CD8-positive, alpha-beta memory T cell (primary cell): ENCODE measurements around the gene SLC25A1. TPM values are rescaled to one million over a fixed set of nuclear protein-coding genes. Genes with fewer than 3 reads are reported as not detected.

Experiments
- CTCF ChIA-PET: fragments of 350-600 bp; sonication (Branson Sonifier 250); formaldehyde crosslinking; loops from one replicate; lab custom pipeline; 2021; ENCODE audit warnings: antibody characterized with exemption; lab: Charles Lee
- POLR2A ChIA-PET: fragments of 350-600 bp; sonication (Branson Sonifier 250); formaldehyde crosslinking; loops from one replicate; lab custom pipeline; 2021; ENCODE audit warnings: antibody characterized with exemption; lab: Charles Lee
- DNase-seq, 5 donors: peaks; one replicate each; pipeline versions ENCODE4 v3.0.0 to v3.0.0-alpha.2; 2020 to 2022; ENCODE audit warnings: mixed read lengths in 1 of 5
- H3K27ac ChIP-seq: one replicate; pipeline ENCODE4 v1.7.0; 2013; ENCODE audit warnings: low read depth, mild to moderate bottlenecking, low read length, moderate library complexity
- H3K27me3 ChIP-seq: 2 replicates; pipeline ENCODE4 v1.7.0; 2013; ENCODE audit warnings: low read length, mild to moderate bottlenecking; ENCODE audit not compliant: insufficient read depth, poor library complexity, severe bottlenecking
- H3K36me3 ChIP-seq: 2 replicates; pipeline ENCODE4 v1.7.0; 2013; ENCODE audit warnings: mild to moderate bottlenecking, low read length, moderate library complexity; ENCODE audit not compliant: insufficient read depth
- H3K4me1 ChIP-seq: 2 replicates; pipeline ENCODE4 v1.7.0; 2013; ENCODE audit warnings: mild to moderate bottlenecking, low read length, moderate library complexity; ENCODE audit not compliant: insufficient read depth
- H3K4me3 ChIP-seq: 2 replicates; pipeline ENCODE4 v1.7.0; 2013; ENCODE audit warnings: mild to moderate bottlenecking, low read length
- H3K9me3 ChIP-seq: 2 replicates; pipeline ENCODE4 v1.7.0; 2013; ENCODE audit warnings: mild to moderate bottlenecking, low read length
- H3K27ac Mint-ChIP-seq, 8 donors: one replicate each; pipeline ENCODE4 v1.8.0; 2020 to 2021; ENCODE audit warnings: mixed read lengths in 8 of 8, mild to moderate bottlenecking in 6 of 8, inconsistent platforms in 3 of 8, moderate library complexity in 3 of 8
- H3K27me3 Mint-ChIP-seq, 2 donors: one replicate each; pipeline ENCODE4 v1.8.0; 2020 to 2021; ENCODE audit warnings: mixed read lengths in 2 of 2, mild to moderate bottlenecking in 1 of 2, moderate library complexity in 1 of 2
- H3K36me3 Mint-ChIP-seq, 3 donors: one replicate each; pipeline ENCODE4 v1.8.0; 2020 to 2021; ENCODE audit warnings: mixed read lengths in 3 of 3, inconsistent platforms in 1 of 3, mild to moderate bottlenecking in 1 of 3
- H3K4me1 Mint-ChIP-seq, 3 donors: one replicate each; pipeline ENCODE4 v1.8.0; 2020 to 2021; ENCODE audit warnings: mixed read lengths in 3 of 3, inconsistent platforms in 1 of 3, mild to moderate bottlenecking in 1 of 3
- H3K4me3 Mint-ChIP-seq, 7 donors: one replicate each; pipeline ENCODE4 v1.8.0; 2020 to 2021; ENCODE audit warnings: mixed read lengths in 7 of 7, mild to moderate bottlenecking in 6 of 7, moderate library complexity in 4 of 7, inconsistent platforms in 2 of 7
- H3K9me3 Mint-ChIP-seq, 5 donors: one replicate each; pipeline ENCODE4 v1.8.0; 2020 to 2022; ENCODE audit warnings: mixed read lengths in 5 of 5, mild to moderate bottlenecking in 3 of 5, moderate library complexity in 2 of 5, inconsistent platforms in 1 of 5
- polyA plus RNA-seq: library from polyadenylated mRNA; unstranded; fragments of 300-500 nt; fragmentation: Illumina TruSeq; gene quantifications from one replicate; pipeline ENCODE4 v1.2.3, GENCODE V29; 2021
- total RNA-seq, 2 experiments: library from RNA; stranded (reverse); gene quantifications; one replicate each; pipeline ENCODE4 v1.2.3, GENCODE V29; 2021

Gene SLC25A1
- total and polyA plus RNA-seq, 3 experiments from 2014 or later = 42.4 to 69.9 (median 44.7) TPM

DNA sequence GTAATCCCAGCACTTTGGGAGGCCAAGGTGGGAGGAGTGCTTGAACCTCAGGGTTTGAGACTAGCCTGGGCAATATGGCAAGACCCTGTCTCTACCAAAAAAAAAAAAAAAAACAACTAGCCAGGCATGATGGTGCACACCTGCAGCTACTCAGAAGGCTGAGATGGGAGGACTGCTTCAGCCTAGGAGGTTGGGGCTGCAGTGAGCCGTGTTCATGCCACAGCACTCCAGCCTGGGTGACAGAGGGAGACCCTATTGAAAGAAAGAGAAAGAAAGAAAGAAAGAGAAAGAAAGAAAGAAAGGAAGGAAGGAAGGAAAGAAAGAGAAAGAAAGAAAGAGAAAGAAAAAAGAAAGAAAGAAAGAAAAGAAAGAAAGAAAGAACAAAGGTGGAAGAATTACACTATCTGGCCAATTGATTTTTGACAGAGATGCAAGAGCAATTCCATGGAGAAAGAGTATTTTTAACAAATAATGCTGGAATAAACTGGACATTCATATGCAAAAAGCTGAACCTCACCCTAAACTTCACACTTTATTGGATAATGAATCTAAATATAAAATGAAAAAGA lies 33.9 kb upstream of the SLC25A1 start:
- Mint-ChIP-seq H3K4me3 (no peak overlapping the region), H3K4me1 (peaks cover 0 to 4% (median 0%) of the 10 kb centered on the region in 3 donors), H3K9me3 (no peaks in the 10 kb centered on the region), H3K27ac (no peak overlapping the region), H3K36me3 (peaks cover 0 to 2% (median 0%) of the 10 kb centered on the region in 3 donors), H3K27me3 (peaks cover 14 to 30% of the 10 kb centered on the region in 2 donors)
- Histone ChIP-seq H3K9me3 (no peaks in the 10 kb centered on the region), H3K27ac (no peak overlapping the region), H3K4me1 (no peaks in the 10 kb centered on the region), H3K4me3 (no peak overlapping the region), H3K36me3 (no peaks in the 10 kb centered on the region), H3K27me3 (no peaks in the 10 kb centered on the region)
- POLR2A ChIA-PET = no interaction called here
- CTCF ChIA-PET = no interaction called here
- DNase-seq = no peak

GRCh38 chr22:19210188-19210587 lies 31.7 kb upstream of the SLC25A1 start:
- H3K4me1 ChIP-seq = no peaks in the 10 kb centered on the region
- H3K9me3 ChIP-seq = no peaks in the 10 kb centered on the region
- CTCF ChIA-PET = no interaction called here
- H3K4me3 ChIP-seq = no peak overlapping the region
- DNase-seq = no peak
- POLR2A ChIA-PET = no interaction called here
- no peaks in the 10 kb centered on the region for H3K9me3 Mint-ChIP-seq
- H3K27me3 Mint-ChIP-seq = peaks cover 16 to 32% of the 10 kb centered on the region in 2 donors
- no peak overlapping the region for H3K4me3 Mint-ChIP-seq
- no peak overlapping the region for H3K27ac Mint-ChIP-seq
- H3K4me1 Mint-ChIP-seq = no peaks in the 10 kb centered on the region
- peaks cover 0 to 2% (median 0%) of the 10 kb centered on the region in 3 donors for H3K36me3 Mint-ChIP-seq
- no peak overlapping the region for H3K27ac ChIP-seq
- H3K27me3 ChIP-seq = no peaks in the 10 kb centered on the region
- no peaks in the 10 kb centered on the region for H3K36me3 ChIP-seq

GRCh38 chr22:19208287-19208847 lies 29.8 kb upstream of the SLC25A1 start:
- ChIA-PET CTCF (no interaction called here), POLR2A (no interaction called here)
- Mint-ChIP-seq H3K4me1 (no peaks in the 10 kb centered on the region), H3K27ac (no peak overlapping the region), H3K36me3 (peaks cover 0 to 2% (median 0%) of the 10 kb centered on the region in 3 donors), H3K4me3 (no peak overlapping the region), H3K9me3 (no peaks in the 10 kb centered on the region), H3K27me3 (peaks cover 16 to 32% of the 10 kb centered on the region in 2 donors)
- Histone ChIP-seq H3K27ac (no peak overlapping the region), H3K36me3 (no peaks in the 10 kb centered on the region), H3K4me1 (no peaks in the 10 kb centered on the region), H3K9me3 (no peaks in the 10 kb centered on the region), H3K4me3 (no peak overlapping the region), H3K27me3 (no peaks in the 10 kb centered on the region)
- DNase-seq = no peak

DNA sequence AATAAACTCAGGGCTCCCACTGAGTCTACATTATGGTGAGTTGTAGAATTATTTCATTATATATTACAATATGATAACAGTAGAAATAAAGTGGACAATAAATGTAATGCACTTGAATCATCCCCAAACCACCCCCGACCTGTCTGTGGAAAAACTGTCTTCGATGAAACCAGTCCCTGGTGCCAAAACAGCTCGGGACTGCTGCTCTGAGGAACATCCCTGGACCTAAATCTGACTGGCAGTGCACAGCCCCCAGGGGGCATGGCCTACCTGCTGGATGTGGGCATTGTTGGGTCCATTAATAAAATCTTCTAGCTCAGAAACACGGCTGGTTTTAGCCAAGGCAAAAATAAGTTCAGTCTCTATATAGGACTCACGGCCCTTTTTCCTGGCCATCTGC lies 29.3 kb upstream of the SLC25A1 start:
- Histone ChIP-seq H3K27ac (no peak overlapping the region), H3K4me3 (no peak overlapping the region), H3K9me3 (no peaks in the 10 kb centered on the region), H3K4me1 (no peaks in the 10 kb centered on the region), H3K27me3 (no peaks in the 10 kb centered on the region), H3K36me3 (no peaks in the 10 kb centered on the region)
- Mint-ChIP-seq H3K9me3 (no peaks in the 10 kb centered on the region), H3K27ac (no peak overlapping the region), H3K4me3 (no peak overlapping the region), H3K27me3 (peaks cover 16 to 32% of the 10 kb centered on the region in 2 donors), H3K36me3 (peaks cover 0 to 2% (median 0%) of the 10 kb centered on the region in 3 donors), H3K4me1 (no peaks in the 10 kb centered on the region)
- no peak for DNase-seq
- ChIA-PET POLR2A (no interaction called here), CTCF (no interaction called here)

DNA sequence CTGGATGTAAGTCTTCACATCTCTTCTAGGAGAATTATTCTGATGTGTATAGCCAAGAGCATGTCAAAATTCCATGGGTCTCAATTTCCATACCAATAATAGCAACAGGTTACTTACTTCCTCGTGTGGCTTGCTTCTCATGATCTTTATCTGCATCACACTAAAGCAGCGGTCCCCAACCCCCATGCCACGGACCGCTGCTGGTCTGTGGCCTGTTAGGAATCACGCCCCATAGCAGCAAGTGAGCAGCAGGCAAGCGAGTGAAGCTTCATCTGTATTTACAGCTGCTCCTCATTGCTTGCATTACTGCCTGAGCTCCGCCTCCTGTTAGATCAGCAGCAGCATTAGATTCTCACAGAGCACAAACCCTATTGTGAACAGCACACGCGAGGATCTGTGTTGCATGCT lies 28.9 kb upstream of the SLC25A1 start:
- Mint-ChIP-seq H3K9me3 (no peaks in the 10 kb centered on the region), H3K36me3 (peaks cover 0 to 2% (median 0%) of the 10 kb centered on the region in 3 donors), H3K27ac (no peak overlapping the region), H3K4me1 (no peaks in the 10 kb centered on the region), H3K4me3 (no peak overlapping the region), H3K27me3 (peaks cover 16 to 32% of the 10 kb centered on the region in 2 donors)
- no peaks in the 10 kb centered on the region for H3K4me1 ChIP-seq
- H3K27ac ChIP-seq = no peak overlapping the region
- H3K4me3 ChIP-seq = no peak overlapping the region
- H3K9me3 ChIP-seq = no peaks in the 10 kb centered on the region
- ChIA-PET POLR2A (no interaction called here), CTCF (no interaction called here)
- H3K27me3 ChIP-seq = no peaks in the 10 kb centered on the region
- DNase-seq = no peak
- no peaks in the 10 kb centered on the region for H3K36me3 ChIP-seq

GRCh38 chr22:19206287-19206686 lies 27.8 kb upstream of the SLC25A1 start:
- DNase-seq = no peak
- Histone ChIP-seq H3K27ac (no peak overlapping the region), H3K9me3 (no peaks in the 10 kb centered on the region), H3K27me3 (no peaks in the 10 kb centered on the region), H3K4me1 (no peaks in the 10 kb centered on the region), H3K4me3 (no peak overlapping the region), H3K36me3 (no peaks in the 10 kb centered on the region)
- no peaks in the 10 kb centered on the region for H3K9me3 Mint-ChIP-seq
- ChIA-PET POLR2A (no interaction called here), CTCF (no interaction called here)
- peaks cover 0 to 2% (median 0%) of the 10 kb centered on the region in 3 donors for H3K36me3 Mint-ChIP-seq
- H3K27ac Mint-ChIP-seq = no peak overlapping the region
- peaks cover 14 to 32% of the 10 kb centered on the region in 2 donors for H3K27me3 Mint-ChIP-seq
- no peak overlapping the region for H3K4me3 Mint-ChIP-seq
- no peaks in the 10 kb centered on the region for H3K4me1 Mint-ChIP-seq

DNA sequence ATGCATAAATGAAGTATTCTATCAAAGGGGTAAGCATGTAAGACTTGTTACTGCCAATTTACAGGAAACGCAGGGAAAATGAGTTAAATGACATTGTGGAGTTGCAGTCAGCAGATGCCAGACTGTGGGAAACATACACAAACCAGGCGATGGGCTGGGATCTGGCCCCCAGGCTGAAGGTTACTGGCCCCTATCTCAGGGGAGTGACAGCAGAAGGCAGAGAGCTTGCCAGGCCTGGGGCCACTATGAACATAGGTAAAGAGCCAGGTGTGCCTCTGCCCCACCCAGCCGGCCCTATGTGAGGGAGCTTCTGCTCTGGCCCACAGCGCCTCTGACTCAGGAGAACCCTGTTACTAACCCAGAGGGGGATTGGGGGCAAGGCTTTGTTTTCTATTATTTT lies 26.1 kb upstream of the SLC25A1 start:
- no peaks in the 10 kb centered on the region for H3K4me1 Mint-ChIP-seq
- peaks cover 7 to 22% of the 10 kb centered on the region in 2 donors for H3K27me3 Mint-ChIP-seq
- no peak overlapping the region for H3K27ac Mint-ChIP-seq
- Histone ChIP-seq H3K27me3 (no peaks in the 10 kb centered on the region), H3K27ac (no peak overlapping the region), H3K36me3 (no peaks in the 10 kb centered on the region), H3K4me1 (no peaks in the 10 kb centered on the region), H3K9me3 (no peaks in the 10 kb centered on the region), H3K4me3 (no peak overlapping the region)
- ChIA-PET POLR2A (no interaction called here), CTCF (no interaction called here)
- H3K9me3 Mint-ChIP-seq = no peaks in the 10 kb centered on the region
- peaks cover 0 to 2% (median 0%) of the 10 kb centered on the region in 3 donors for H3K36me3 Mint-ChIP-seq
- DNase-seq = no peak
- H3K4me3 Mint-ChIP-seq = no peak overlapping the region

GRCh38 chr22:19203834-19204233 lies 25.3 kb upstream of the SLC25A1 start:
- Mint-ChIP-seq H3K4me3 (no peak overlapping the region), H3K27ac (no peak overlapping the region), H3K36me3 (no peaks in the 10 kb centered on the region), H3K27me3 (peaks cover 4 to 14% of the 10 kb centered on the region in 2 donors), H3K4me1 (no peaks in the 10 kb centered on the region), H3K9me3 (no peaks in the 10 kb centered on the region)
- no peaks in the 10 kb centered on the region for H3K9me3 ChIP-seq
- no peak overlapping the region for H3K4me3 ChIP-seq
- H3K4me1 ChIP-seq = no peaks in the 10 kb centered on the region
- H3K27me3 ChIP-seq = no peaks in the 10 kb centered on the region
- H3K36me3 ChIP-seq = no peaks in the 10 kb centered on the region
- DNase-seq = no peak
- ChIA-PET CTCF (no interaction called here), POLR2A (no interaction called here)
- no peak overlapping the region for H3K27ac ChIP-seq
